Activated CD4-positive, alpha-beta T cell treated with anti-CD3 and anti-CD28 coated beads, Interleukin-2, amount 10 ng/mL, durations not matched to agents 24 days and 14 days (primary cell): ENCODE results near the gene COX4I1. TPM values are rescaled to one million over a fixed set of nuclear protein-coding genes. Genes with fewer than 3 reads are reported as not detected.

Source experiments
- DNase-seq: peaks from one replicate; pipeline ENCODE4 v3.0.0; 2022
- H3K27ac Mint-ChIP-seq: one replicate; pipeline ENCODE4 v1.8.0; 2022; ENCODE audit warnings: mild to moderate bottlenecking, mixed read lengths
- H3K27me3 Mint-ChIP-seq: one replicate; pipeline ENCODE4 v1.8.0; 2022; ENCODE audit warnings: mixed read lengths
- H3K36me3 Mint-ChIP-seq: one replicate; pipeline ENCODE4 v1.8.0; 2022; ENCODE audit warnings: low read depth, mild to moderate bottlenecking, mixed read lengths
- H3K4me1 Mint-ChIP-seq: one replicate; pipeline ENCODE4 v1.8.0; 2021; ENCODE audit warnings: mixed read lengths
- H3K4me3 Mint-ChIP-seq: one replicate; pipeline ENCODE4 v1.8.0; 2022; ENCODE audit warnings: mild to moderate bottlenecking, moderate library complexity, mixed read lengths
- H3K9me3 Mint-ChIP-seq: one replicate; pipeline ENCODE4 v1.8.0; 2021; ENCODE audit warnings: mixed read lengths
- intact Hi-C: fragments of 100-400 bp; cut with micrococcal nuclease; formaldehyde crosslinking; loops from one replicate; pipeline ENCODE4 v1.15.1; 2023
- total RNA-seq: library from RNA; stranded (reverse); gene quantifications from 2 replicates; pipeline ENCODE4 v1.2.3, GENCODE V29; 2022

COX4I1 gene
- total RNA-seq, 1 donor from 2014 or later = 569 TPM

- Mint-ChIP-seq H3K9me3 (no peaks in the 10 kb centered on the region), H3K27me3 (peaks cover 15% of the 10 kb centered on the region), H3K4me1 (peaks cover 3% of the 10 kb centered on the region), H3K4me3 (no peak overlapping the region), H3K36me3 (no peaks in the 10 kb centered on the region), H3K27ac (no peak overlapping the region)
- intact Hi-C loops = no loop called here
- DNase-seq = no peak
Observed at GRCh38 chr16:85849388-85849787, 49.9 kb downstream of the COX4I1 start.

GRCh38 chr16:85850344-85850880, 50.9 kb downstream of the COX4I1 start:
- no peak for DNase-seq
- intact Hi-C loops = no loop called here
- Mint-ChIP-seq H3K4me3 (no peak overlapping the region), H3K27ac (no peak overlapping the region), H3K4me1 (no peaks in the 10 kb centered on the region), H3K27me3 (peaks cover 9% of the 10 kb centered on the region), H3K36me3 (no peaks in the 10 kb centered on the region), H3K9me3 (no peaks in the 10 kb centered on the region)

- no peak for DNase-seq
- no peak overlapping the region for H3K27ac Mint-ChIP-seq
- no peak overlapping the region for H3K4me3 Mint-ChIP-seq
- H3K9me3 Mint-ChIP-seq = no peaks in the 10 kb centered on the region
- H3K36me3 Mint-ChIP-seq = no peaks in the 10 kb centered on the region
- peaks cover under 1% of the 10 kb centered on the region for H3K4me1 Mint-ChIP-seq
- intact Hi-C loops = no loop called here
- H3K27me3 Mint-ChIP-seq = peaks cover 9% of the 10 kb centered on the region
Observed at GRCh38 chr16:85851034-85851785, 51.7 kb downstream of the COX4I1 start.

- intact Hi-C loops = no loop called here
- DNase-seq = no peak
- no peak overlapping the region for H3K27ac Mint-ChIP-seq
- H3K36me3 Mint-ChIP-seq = no peaks in the 10 kb centered on the region
- peaks cover 3% of the 10 kb centered on the region for H3K4me1 Mint-ChIP-seq
- H3K27me3 Mint-ChIP-seq = peaks cover 4% of the 10 kb centered on the region
- no peaks in the 10 kb centered on the region for H3K9me3 Mint-ChIP-seq
- H3K4me3 Mint-ChIP-seq = no peak overlapping the region
Observed at GRCh38 chr16:85853547-85854545, 54.4 kb downstream of the COX4I1 start.

GRCh38 chr16:85854935-85855334, 55.4 kb downstream of the COX4I1 start:
- H3K27ac Mint-ChIP-seq = no peak overlapping the region
- intact Hi-C loops = no loop called here
- H3K4me3 Mint-ChIP-seq = no peak overlapping the region
- no peaks in the 10 kb centered on the region for H3K36me3 Mint-ChIP-seq
- DNase-seq = no peak
- no peaks in the 10 kb centered on the region for H3K9me3 Mint-ChIP-seq
- H3K4me1 Mint-ChIP-seq = peaks cover 6% of the 10 kb centered on the region
- peaks cover 2% of the 10 kb centered on the region for H3K27me3 Mint-ChIP-seq

GRCh38 chr16:85856079-85856478, 56.6 kb downstream of the COX4I1 start:
- intact Hi-C loops = no loop called here
- no peaks in the 10 kb centered on the region for H3K36me3 Mint-ChIP-seq
- no peak for DNase-seq
- H3K4me3 Mint-ChIP-seq = no peak overlapping the region
- no peaks in the 10 kb centered on the region for H3K9me3 Mint-ChIP-seq
- H3K4me1 Mint-ChIP-seq = peaks cover 6% of the 10 kb centered on the region
- no peak overlapping the region for H3K27ac Mint-ChIP-seq
- peaks cover 2% of the 10 kb centered on the region for H3K27me3 Mint-ChIP-seq

- H3K4me1 Mint-ChIP-seq = peaks cover 6% of the 10 kb centered on the region
- peaks cover 2% of the 10 kb centered on the region for H3K27me3 Mint-ChIP-seq
- no peaks in the 10 kb centered on the region for H3K9me3 Mint-ChIP-seq
- no peak overlapping the region for H3K27ac Mint-ChIP-seq
- intact Hi-C loops = no loop called here
- no peak overlapping the region for H3K4me3 Mint-ChIP-seq
- DNase-seq = no peak
- H3K36me3 Mint-ChIP-seq = no peaks in the 10 kb centered on the region
Observed at GRCh38 chr16:85856585-85856984, 57.1 kb downstream of the COX4I1 start.

Other genes starting within 250 kb of the COX4I1 start
- 34.1 and 37.5 TPM in 2 replicates for gene GSE1, start 186.4 kb upstream of the COX4I1 start, total RNA-seq
- 87.4 and 93.0 TPM in 2 replicates for gene GINS2, start 110.7 kb upstream of the COX4I1 start, total RNA-seq
- 0.19 and 0.38 TPM in 2 replicates for gene C16orf74, start 48.6 kb upstream of the COX4I1 start, total RNA-seq
- gene EMC8, start 151 bp upstream of the COX4I1 start, total RNA-seq = 49.1 and 57.1 TPM in 2 replicates
- gene IRF8, start 99.5 kb downstream of the COX4I1 start, total RNA-seq = 235 and 248 TPM in 2 replicates